PC-9 (cell line): Measurements from ENCODE around the gene TMEM17. TPM values are rescaled to one million over a fixed set of nuclear protein-coding genes. Genes with fewer than 3 reads are reported as not detected.
"Not testable (repeated sequence)": the region's sequence is repeated elsewhere in the genome, so short reads cannot be mapped to it uniquely, and the experiment has no call there.

Source experiments
- BruUV-seq: library from RNA; stranded (reverse); fragments of 400-500 nt; replicated peaks from 2 replicates; lab custom pipeline; 2021; lab: Mats Ljungman, UMichigan
- CTCF ChIA-PET: fragments of 300-600 bp; sonication (Branson Sonifier 250); formaldehyde crosslinking; loops from one replicate; lab custom pipeline; 2022; ENCODE audit warnings: antibody characterized with exemption; lab: Charles Lee
- POLR2A ChIA-PET: fragments of 300-600 bp; sonication (Branson Sonifier 250); formaldehyde crosslinking; loops from one replicate; lab custom pipeline; 2022; ENCODE audit warnings: antibody characterized with exemption; ENCODE audit not compliant: unreplicated experiment; lab: Charles Lee
- DNase-seq, 2 experiments: peaks; one replicate each; pipeline versions ENCODE4 v3.0.0 to v3.0.0-alpha.2; 2015 to 2022; ENCODE audit warnings: mixed read lengths in 1 of 2
- H2AFZ ChIP-seq: fragments of 200-600 bp; sonication (generic); 2 replicates; pipeline ENCODE4 v1.8.1; 2017; ENCODE audit warnings: antibody characterized with exemption
- H3F3A ChIP-seq: fragments of 200-600 bp; sonication (generic); 2 replicates; pipeline ENCODE4 v1.8.1; 2017; ENCODE audit warnings: antibody characterized with exemption, mild to moderate bottlenecking, low read depth; ENCODE audit not compliant: insufficient read depth
- H3K27ac ChIP-seq: fragments of 200-600 bp; sonication (generic); 2 replicates; pipeline ENCODE4 v1.6.1; 2016; ENCODE audit warnings: mixed run types
- H3K27me3 ChIP-seq: fragments of 200-600 bp; sonication (generic); 2 replicates; pipeline ENCODE4 v1.6.1; 2016; ENCODE audit warnings: low read depth, mixed run types; ENCODE audit not compliant: insufficient read depth
- H3K36me3 ChIP-seq: fragments of 200-600 bp; sonication (generic); 2 replicates; pipeline ENCODE4 v1.6.1; 2016; ENCODE audit warnings: low read depth, mixed run types
- H3K4me1 ChIP-seq: fragments of 200-600 bp; sonication (generic); replicated peaks from 2 replicates; pipeline ENCODE4 v1.6.1; 2016; ENCODE audit warnings: mixed run types; ENCODE audit not compliant: insufficient read depth
- H3K4me2 ChIP-seq: fragments of 200-600 bp; sonication (generic); 2 replicates; pipeline ENCODE4 v1.6.1; 2017; ENCODE audit warnings: mixed run types
- H3K4me3 ChIP-seq: fragments of 200-600 bp; sonication (generic); 2 replicates; pipeline ENCODE4 v1.6.1; 2016; ENCODE audit warnings: mixed run types
- H3K79me2 ChIP-seq: fragments of 200-600 bp; sonication (generic); 2 replicates; pipeline ENCODE4 v1.6.1; 2017; ENCODE audit warnings: low read depth, mixed run types
- H3K9me2 ChIP-seq: fragments of 200-600 bp; sonication (generic); 2 replicates; pipeline ENCODE4 v1.8.1; 2017; ENCODE audit warnings: mild to moderate bottlenecking; ENCODE audit not compliant: insufficient read depth
- H3K9me3 ChIP-seq: fragments of 200-600 bp; sonication (generic); 2 replicates; pipeline ENCODE4 v1.8.1; 2016; ENCODE audit warnings: low read depth; ENCODE audit not compliant: insufficient read depth
- H4K20me1 ChIP-seq: fragments of 200-600 bp; sonication (generic); 2 replicates; pipeline ENCODE4 v1.8.1; 2017; ENCODE audit not compliant: insufficient read depth
- EZH2 ChIP-seq: fragments of 200-600 bp; sonication (generic); IDR thresholded peaks from 2 replicates; pipeline ENCODE4 v1.8.0; 2017; ENCODE audit warnings: antibody characterized with exemption, low read depth
- intact Hi-C: fragments of 100-400 bp; cut with micrococcal nuclease; formaldehyde crosslinking; loops from one replicate; pipeline ENCODE4 v1.10.0; 2022; ENCODE audit not compliant: unreplicated experiment
- total RNA-seq: library from RNA; stranded (reverse); gene quantifications from 2 replicates; pipeline ENCODE4 v1.2.3, GENCODE V29; 2021
- TF ChIP-seq, protein P1 (sequence below): fragments of 200-600 bp; sonication (generic); conservative IDR thresholded peaks from 2 replicates; pipeline ENCODE4 v1.6.1; 2017; ENCODE audit warnings: mixed run types, antibody characterized with exemption, mild to moderate bottlenecking, moderate library complexity

TMEM17 gene
- total RNA-seq, 1 experiment from 2014 or later, result 11.0 TPM

DNA sequence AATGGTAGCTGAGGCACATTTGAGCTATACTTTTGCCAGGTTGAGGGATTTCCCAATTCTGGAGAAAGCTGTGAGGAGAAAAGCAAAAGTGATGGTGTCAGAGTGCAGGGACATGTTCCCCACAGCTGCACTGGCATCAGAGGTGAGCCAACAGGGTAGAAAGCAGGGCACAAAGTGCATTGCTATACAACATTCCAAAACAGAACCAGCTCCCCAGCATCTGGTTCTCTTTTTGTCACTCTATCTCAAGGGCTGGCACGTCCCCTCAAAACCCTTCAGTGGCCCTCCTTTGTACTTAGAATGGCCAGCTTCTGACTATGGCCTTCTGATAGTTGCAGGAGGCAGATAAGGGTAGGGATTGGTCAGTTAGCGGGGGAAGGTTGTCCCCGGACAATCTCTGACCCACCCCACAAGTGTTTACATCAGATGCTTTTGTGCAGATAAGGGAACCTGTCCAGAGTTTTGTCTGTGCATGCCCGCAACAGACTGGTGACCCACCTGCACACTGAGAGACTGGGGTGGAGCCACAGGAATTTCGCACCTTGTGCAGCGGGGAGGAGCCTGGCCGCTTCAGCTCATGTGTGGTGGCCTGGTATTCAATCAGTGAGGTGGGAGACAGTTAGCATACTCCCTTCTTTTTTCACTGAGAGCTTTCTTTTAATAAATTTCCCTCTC is 31.0 kb upstream of the TMEM17 start:
- Histone ChIP-seq H3K4me2 (no peak overlapping the region), H3K9me2 (no peaks in the 10 kb centered on the region), H3K79me2 (no peaks in the 10 kb centered on the region), H3K4me1 (no peaks in the 10 kb centered on the region), H2AFZ (no peak overlapping the region), H3K36me3 (no peaks in the 10 kb centered on the region), H3K9me3 (0 out of 2 replicates have a peak, but pooled peaks cover 4% of the 10 kb centered on the region), H3K27ac (no peak overlapping the region), H3F3A (no peaks in the 10 kb centered on the region), H3K4me3 (no peak overlapping the region), H4K20me1 (no peaks in the 10 kb centered on the region), H3K27me3 (no peaks in the 10 kb centered on the region)
- DNase-seq, result no peak
- intact Hi-C loops, result no loop called here
- ChIA-PET POLR2A (interaction anchor here (0.5 to 0.7 kb wide), 3 partner anchors 95 to 169 kb away, joined by 3 to 5 read pairs (median 4); partner anchors contain the start of gene EHBP1), CTCF (interaction anchor here (0.6 kb wide), 1 partner anchor 60 kb away, joined by 3 read pairs; no protein-coding TSS in a partner anchor)
- BruUV-seq, result no TSS peak
- no peak for TF ChIP-seq EZH2
- TF ChIP-seq, protein P1, sequence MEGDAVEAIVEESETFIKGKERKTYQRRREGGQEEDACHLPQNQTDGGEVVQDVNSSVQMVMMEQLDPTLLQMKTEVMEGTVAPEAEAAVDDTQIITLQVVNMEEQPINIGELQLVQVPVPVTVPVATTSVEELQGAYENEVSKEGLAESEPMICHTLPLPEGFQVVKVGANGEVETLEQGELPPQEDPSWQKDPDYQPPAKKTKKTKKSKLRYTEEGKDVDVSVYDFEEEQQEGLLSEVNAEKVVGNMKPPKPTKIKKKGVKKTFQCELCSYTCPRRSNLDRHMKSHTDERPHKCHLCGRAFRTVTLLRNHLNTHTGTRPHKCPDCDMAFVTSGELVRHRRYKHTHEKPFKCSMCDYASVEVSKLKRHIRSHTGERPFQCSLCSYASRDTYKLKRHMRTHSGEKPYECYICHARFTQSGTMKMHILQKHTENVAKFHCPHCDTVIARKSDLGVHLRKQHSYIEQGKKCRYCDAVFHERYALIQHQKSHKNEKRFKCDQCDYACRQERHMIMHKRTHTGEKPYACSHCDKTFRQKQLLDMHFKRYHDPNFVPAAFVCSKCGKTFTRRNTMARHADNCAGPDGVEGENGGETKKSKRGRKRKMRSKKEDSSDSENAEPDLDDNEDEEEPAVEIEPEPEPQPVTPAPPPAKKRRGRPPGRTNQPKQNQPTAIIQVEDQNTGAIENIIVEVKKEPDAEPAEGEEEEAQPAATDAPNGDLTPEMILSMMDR, result no peak

GRCh38 chr2:62535521-62535920 is 29.5 kb upstream of the TMEM17 start:
- H3K36me3 ChIP-seq, BruUV-seq, H2AFZ ChIP-seq, DNase-seq, H3K9me3 ChIP-seq, H3K79me2 ChIP-seq, intact Hi-C loops, H4K20me1 ChIP-seq, POLR2A ChIA-PET, H3K4me2 ChIP-seq, H3K9me2 ChIP-seq, H3F3A ChIP-seq, CTCF ChIA-PET, H3K27ac ChIP-seq, H3K4me1 ChIP-seq, H3K27me3 ChIP-seq, H3K4me3 ChIP-seq: not testable (repeated sequence)

DNA sequence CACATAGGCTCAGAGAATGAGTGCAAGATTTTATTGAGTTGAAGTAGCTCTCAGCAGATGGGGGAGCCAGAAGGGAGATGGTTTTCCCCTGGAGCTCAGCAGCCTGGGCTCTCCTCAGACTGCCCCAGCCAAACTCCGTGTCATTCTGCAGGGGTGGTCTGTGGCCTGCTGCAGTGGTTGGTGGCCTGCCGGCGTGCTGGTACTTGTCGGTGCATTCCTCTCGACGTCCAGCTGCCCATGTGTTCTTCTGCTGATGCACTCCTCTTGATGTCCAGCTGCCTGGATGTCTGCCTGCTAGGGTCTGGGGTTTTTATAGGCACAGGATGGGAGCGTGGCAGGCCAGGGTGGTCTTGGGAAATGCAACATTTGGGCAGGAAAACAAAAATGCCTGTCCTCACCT is 25.6 kb upstream of the TMEM17 start:
- Histone ChIP-seq H3K4me1 (no peaks in the 10 kb centered on the region), H3K27ac (no peak overlapping the region), H3K4me3 (no peak overlapping the region), H3K9me2 (no peaks in the 10 kb centered on the region), H4K20me1 (no peaks in the 10 kb centered on the region), H3F3A (no peaks in the 10 kb centered on the region), H3K79me2 (no peaks in the 10 kb centered on the region), H3K9me3 (0 out of 2 replicates have a peak, but pooled peaks cover 4% of the 10 kb centered on the region), H3K27me3 (no peaks in the 10 kb centered on the region), H2AFZ (no peak overlapping the region), H3K4me2 (no peak overlapping the region), H3K36me3 (no peaks in the 10 kb centered on the region)
- TF ChIP-seq EZH2, result no peak
- TF ChIP-seq, protein P1, result no peak
- no peak for DNase-seq
- intact Hi-C loops, result no loop called here
- POLR2A ChIA-PET, result no interaction called here
- CTCF ChIA-PET, result no interaction called here
- no TSS peak for BruUV-seq
